GM10847 (cell line): ENCODE data around the gene MAP2K7.

Experiments
- POLR2A ChIP-seq: IDR thresholded peaks from 2 replicates; pipeline ENCODE4 v1.6.1; 2011; ENCODE audit not compliant: insufficient read length; ENCODE audit errors: extremely low read depth

MAP2K7 gene

GRCh38 chr19:7863971-7864689 lies 39.5 kb upstream of the MAP2K7 start:
- TF ChIP-seq POLR2A, result no peak

GRCh38 chr19:7864690-7865074 lies 39.0 kb upstream of the MAP2K7 start:
- TF ChIP-seq POLR2A, result no peak

GRCh38 chr19:7865262-7865911 lies 38.3 kb upstream of the MAP2K7 start:
- TF ChIP-seq POLR2A, result no peak

- TF ChIP-seq POLR2A, result no peak
These were observed 37.1 kb upstream of the MAP2K7 start for GRCh38 chr19:7866399-7867091.

- no peak for TF ChIP-seq POLR2A
These were observed 36.4 kb upstream of the MAP2K7 start for GRCh38 chr19:7867092-7867844.

GRCh38 chr19:7868326-7868670 lies 35.4 kb upstream of the MAP2K7 start:
- no peak for TF ChIP-seq POLR2A

GRCh38 chr19:7868671-7869452 lies 34.8 kb upstream of the MAP2K7 start:
- no peak for TF ChIP-seq POLR2A

- TF ChIP-seq POLR2A, result no peak
These were observed 34.2 kb upstream of the MAP2K7 start for GRCh38 chr19:7869453-7869909.

- no peak for TF ChIP-seq POLR2A
These were observed 33.7 kb upstream of the MAP2K7 start for GRCh38 chr19:7869910-7870511.

- TF ChIP-seq POLR2A, result no peak
These were observed 32.9 kb upstream of the MAP2K7 start for GRCh38 chr19:7870571-7871436.

GRCh38 chr19:7871437-7872305 lies 32.0 kb upstream of the MAP2K7 start:
- TF ChIP-seq POLR2A, result no peak
